ENCODE measurements around the gene STAB1.

The STAB1 gene

GRCh38 chr3:52501046-52501445 is 5.9 kb downstream of the STAB1 start:
- Histone ChIP-seq H3K4me1 (peaks cover 0 to under 1% (median 0%) of the 10 kb centered on the region in 4 donors), H3K9me3 (no peaks in the 10 kb centered on the region), H3K4me3 (no peak overlapping the region), H3K27me3 (no peaks in the 10 kb centered on the region), H3K36me3 (peaks cover 0 to 4% (median 0%) of the 10 kb centered on the region in 3 donors), H3K27ac (no peak overlapping the region)
- intact Hi-C loops (cut with DNase I; ENCODE audit: low total_unique reads), result no loop called here
- no peak for DNase-seq
- no peak for TF ChIP-seq CTCF (IDR thresholded peaks at IDR 0.05)

- Histone ChIP-seq H3K36me3 (peaks cover 0 to 4% (median 0%) of the 10 kb centered on the region in 3 donors), H3K4me1 (no peaks in the 10 kb centered on the region), H3K27ac (no peak overlapping the region), H3K9me3 (no peaks in the 10 kb centered on the region), H3K27me3 (no peaks in the 10 kb centered on the region), H3K4me3 (no peak overlapping the region)
- TF ChIP-seq CTCF (IDR thresholded peaks at IDR 0.05), result no peak
- intact Hi-C loops (cut with DNase I; ENCODE audit: low total_unique reads), result no loop called here
- DNase-seq, result no peak
These were observed 6.9 kb downstream of the STAB1 start for GRCh38 chr3:52502001-52502400.

- H3K27me3 ChIP-seq, result no peaks in the 10 kb centered on the region
- H3K36me3 ChIP-seq, result peaks cover 0 to 4% (median 0%) of the 10 kb centered on the region in 3 donors
- H3K4me3 ChIP-seq, result no peak overlapping the region
- intact Hi-C loops (cut with DNase I; ENCODE audit: low total_unique reads), result no loop called here
- no peaks in the 10 kb centered on the region for H3K9me3 ChIP-seq
- TF ChIP-seq CTCF (IDR thresholded peaks at IDR 0.05), result no peak
- H3K27ac ChIP-seq, result no peak overlapping the region
- no peaks in the 10 kb centered on the region for H3K4me1 ChIP-seq
- no peak for DNase-seq
These were observed 7.7 kb downstream of the STAB1 start for GRCh38 chr3:52502808-52503350.

- Histone ChIP-seq H3K4me1 (no peaks in the 10 kb centered on the region), H3K9me3 (no peaks in the 10 kb centered on the region), H3K4me3 (no peak overlapping the region), H3K27me3 (no peaks in the 10 kb centered on the region), H3K27ac (no peak overlapping the region), H3K36me3 (peaks cover 0 to 4% (median 0%) of the 10 kb centered on the region in 3 donors)
- DNase-seq, result no peak
- TF ChIP-seq CTCF (IDR thresholded peaks at IDR 0.05), result no peak
- intact Hi-C loops (cut with DNase I; ENCODE audit: low total_unique reads), result no loop called here
These were observed 8.8 kb downstream of the STAB1 start for GRCh38 chr3:52503788-52504424.

GRCh38 chr3:52504977-52505376 is 9.8 kb downstream of the STAB1 start:
- Histone ChIP-seq H3K9me3 (no peaks in the 10 kb centered on the region), H3K27me3 (no peaks in the 10 kb centered on the region), H3K36me3 (peaks cover 0 to 4% (median 0%) of the 10 kb centered on the region in 3 donors), H3K4me1 (no peaks in the 10 kb centered on the region), H3K27ac (no peak overlapping the region), H3K4me3 (no peak overlapping the region)
- intact Hi-C loops (cut with DNase I; ENCODE audit: low total_unique reads), result no loop called here
- no peak for TF ChIP-seq CTCF (IDR thresholded peaks at IDR 0.05)
- DNase-seq, result no peak

All from tibial artery (tissue), 4 donors.